ENCODE measurements around the gene LUZP2. TPM values are rescaled to one million over a fixed set of nuclear protein-coding genes. Genes with fewer than 3 reads are reported as not detected.

Gene LUZP2
- total and polyA plus RNA-seq, 2 of the 8 experiments (the other 6 are each of a cell fraction or from before 2014, with no cell fraction given), result 0.79 to 1.5 TPM

DNA sequence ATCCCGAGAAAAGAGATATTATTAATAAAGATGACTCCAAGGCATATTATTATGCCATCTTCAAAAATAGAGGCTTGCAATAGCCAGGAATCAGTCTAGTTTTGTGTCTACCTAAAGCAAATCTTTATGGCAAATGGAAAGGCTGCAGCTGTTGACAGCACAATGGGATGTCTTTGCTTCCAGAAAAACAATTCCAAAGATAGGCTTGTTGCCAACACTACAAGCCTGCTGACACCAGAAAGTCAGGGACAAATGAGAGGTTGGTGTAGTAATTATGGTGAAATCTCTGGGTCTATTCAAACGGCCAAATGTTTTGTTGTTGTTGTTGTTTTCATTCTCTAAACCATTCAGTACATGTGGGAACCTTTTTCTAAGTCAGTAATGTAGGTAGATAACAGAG, 101.8 kb downstream of the LUZP2 start:
- Histone ChIP-seq H3K4me2 (ENCODE audit: insufficient read depth in 1 of 2, low read depth in 2 of 2, low read length in 2 of 2) (no peak overlapping the region), H2BK120ac (replicated peaks; ENCODE audit: low read depth, low read length) (no peak overlapping the region), H2BK5ac (ENCODE audit: low read depth, low read length) (no peak overlapping the region), H2BK20ac (ENCODE audit: low read length) (no peak overlapping the region), H3K79me2 (ENCODE audit: control insufficient read depth in 1 of 2, insufficient read depth in 2 of 2, low read length in 2 of 2) (no peaks in the 10 kb centered on the region), H3K36me3 (ENCODE audit: control insufficient read depth in 2 of 4, insufficient read depth in 4 of 4, low read length in 3 of 4) (no peaks in the 10 kb centered on the region), H3K23ac (ENCODE audit: insufficient read length) (no peak overlapping the region), H4K20me1 (replicated peaks in 1 of 2; ENCODE audit: control insufficient read depth in 1 of 2, insufficient read depth in 2 of 2, low read length in 2 of 2) (no peaks in the 10 kb centered on the region), H3K9ac (replicated peaks in 1 of 4; ENCODE audit: extremely low read depth in 1 of 4, low read depth in 3 of 4, low read length in 3 of 4) (no peak overlapping the region), H3K27ac (ENCODE audit: low read depth, low read length) (no peak overlapping the region), H2BK15ac (ENCODE audit: low read length) (no peak overlapping the region), H3K4me3 (ENCODE audit: extremely low read depth in 1 of 4, insufficient read depth in 2 of 4, low read depth in 3 of 4, low read length in 4 of 4) (no peak overlapping the region), H4K91ac (replicated peaks; ENCODE audit: insufficient read length, low read length) (no peak overlapping the region), H2AK5ac (ENCODE audit: low read depth, low read length) (no peak overlapping the region), H3K27me3 (replicated peaks in 1 of 4; ENCODE audit: control insufficient read depth in 3 of 4, extremely low read depth in 1 of 4, insufficient read depth in 3 of 4, low read length in 3 of 4) (no peaks in the 10 kb centered on the region), H4K8ac (ENCODE audit: extremely low read depth, insufficient read depth, low read length) (no peak overlapping the region), H3K56ac (replicated peaks; ENCODE audit: insufficient read length, low read depth, low read length) (no peak overlapping the region), H2AFZ (ENCODE audit: low read length) (no peak overlapping the region), H3K79me1 (ENCODE audit: low read depth, low read length) (no peaks in the 10 kb centered on the region), H3K9me3 (ENCODE audit: insufficient read depth in 2 of 2, low read depth in 1 of 2, low read length in 1 of 2) (no peaks in the 10 kb centered on the region), H3K4ac (replicated peaks; ENCODE audit: insufficient read length, low read depth, low read length) (no peak overlapping the region), H3K4me1 (replicated peaks in 1 of 4; ENCODE audit: control insufficient read depth in 3 of 4, insufficient read depth in 4 of 4, low read length in 3 of 4) (no peaks in the 10 kb centered on the region), H4K5ac (ENCODE audit: insufficient read length, low read depth, low read length) (no peak overlapping the region), H3K14ac (ENCODE audit: insufficient read length) (no peak overlapping the region), H3K23me2 (ENCODE audit: low read depth, low read length) (no peaks in the 10 kb centered on the region), H2BK12ac (ENCODE audit: low read depth, low read length) (no peak overlapping the region), H3K18ac (ENCODE audit: extremely low read depth, low read length) (no peak overlapping the region)
- DNase-seq (ENCODE audit: low read depth in 1 of 2, low spot score in 2 of 2) (no peak), FAIRE-seq (no peak)
- ChIA-PET POLR2A (ENCODE audit: partially characterized antibody) (no interaction called here), CTCF (ENCODE audit: partially characterized antibody) (no interaction called here)
- no peak for TF ChIP-seq USF2 (IDR thresholded peaks at IDR 0.05; ENCODE audit: low read length)
- no peak for TF ChIP-seq RXRA (IDR thresholded peaks at IDR 0.05; ENCODE audit: insufficient read depth, low read depth, low read length)
- no peak for TF ChIP-seq BRCA1 (IDR thresholded peaks at IDR 0.05; ENCODE audit: low read depth, low read length)
- no peak for TF ChIP-seq EP300 (IDR thresholded peaks at IDR 0.05; ENCODE audit: borderline replicate concordance in 1 of 2, low read depth in 2 of 2, low read length in 2 of 2)
- WGBS, 2 experiments (ENCODE audit: extremely low coverage in 1 of 2, insufficient coverage in 1 of 2, insufficient read length in 1 of 2, insufficient replicate concordance in 2 of 2, low coverage in 1 of 2, low lambda C conversion rate in 2 of 2, missing lambda C conversion rate in 1 of 2), result 86% methylated on average over 2 of the region's 2 CpGs; no CpG with 5 or more reads in 1 of the 2 experiments

Data from H1 (cell line).